Stimulated activated CD8-positive, alpha-beta memory T cell treated with anti-CD3 and anti-CD28 coated beads, Interleukin-12 subunit alpha, Interleukin-12 subunit beta, amount 100 ng/mL, for 1 hour (primary cell): ENCODE data around the gene FAT4.

Experiments
- DNase-seq: peaks from one replicate; pipeline ENCODE4 v3.0.0-alpha.2; 2020; ENCODE audit warnings: low read depth

Gene FAT4

GRCh38 chr4:125317525-125317877 is 2.7 kb downstream of the FAT4 start:
- DNase-seq = no peak

- no peak for DNase-seq
Measured at GRCh38 chr4:125319311-125319710, 4.6 kb downstream of the FAT4 start.

- DNase-seq = no peak
Measured at GRCh38 chr4:125321709-125322365, 7.1 kb downstream of the FAT4 start.

GRCh38 chr4:125322366-125322730 is 7.6 kb downstream of the FAT4 start:
- DNase-seq = no peak

GRCh38 chr4:125323654-125324053 is 8.9 kb downstream of the FAT4 start:
- DNase-seq = no peak

- no peak for DNase-seq
Measured at GRCh38 chr4:125325733-125326132, 11.0 kb downstream of the FAT4 start.

GRCh38 chr4:125331116-125331515 is 16.4 kb downstream of the FAT4 start:
- DNase-seq = no peak

- no peak for DNase-seq
Measured at GRCh38 chr4:125334926-125335325, 20.2 kb downstream of the FAT4 start.

GRCh38 chr4:125338814-125339213 is 24.1 kb downstream of the FAT4 start:
- DNase-seq = no peak

- DNase-seq = no peak
Measured at GRCh38 chr4:125344198-125344597, 29.4 kb downstream of the FAT4 start.

- no peak for DNase-seq
Measured at GRCh38 chr4:125346616-125347015, 31.9 kb downstream of the FAT4 start.

GRCh38 chr4:125350470-125351135 is 35.8 kb downstream of the FAT4 start:
- DNase-seq = no peak

- no peak for DNase-seq
Measured at GRCh38 chr4:125352521-125352920, 37.8 kb downstream of the FAT4 start.

- no peak for DNase-seq
Measured at GRCh38 chr4:125353131-125353530, 38.4 kb downstream of the FAT4 start.

GRCh38 chr4:125355791-125356190 is 41.0 kb downstream of the FAT4 start:
- DNase-seq = no peak

GRCh38 chr4:125357675-125358074 is 42.9 kb downstream of the FAT4 start:
- DNase-seq = no peak

- DNase-seq = no peak
Measured at GRCh38 chr4:125358453-125358852, 43.7 kb downstream of the FAT4 start.

- no peak for DNase-seq
Measured at GRCh38 chr4:125359363-125359762, 44.6 kb downstream of the FAT4 start.

GRCh38 chr4:125359960-125360634 is 45.3 kb downstream of the FAT4 start:
- DNase-seq = no peak

- DNase-seq = no peak
Measured at GRCh38 chr4:125360727-125361126, 46.0 kb downstream of the FAT4 start.
